Skeletal muscle satellite cell (primary cell): ENCODE data around the gene SLC43A1.
"Not testable (repeated sequence)": the region's sequence is repeated elsewhere in the genome, so short reads cannot be mapped to it uniquely, and the experiment has no call there.

ENCODE experiments used
- H3K27me3 ChIP-seq: 2 replicates; pipeline ENCODE4 v1.7.0; 2013; ENCODE audit warnings: low read length; ENCODE audit not compliant: control insufficient read depth, insufficient read depth
- H3K36me3 ChIP-seq: 2 replicates; pipeline ENCODE4 v1.7.0; 2013; ENCODE audit warnings: mild to moderate bottlenecking, control low read depth, low read length; ENCODE audit not compliant: insufficient read depth
- H3K4me1 ChIP-seq: 2 replicates; pipeline ENCODE4 v1.7.0; 2013; ENCODE audit warnings: low read length; ENCODE audit not compliant: control insufficient read depth, insufficient read depth
- H3K4me2 ChIP-seq: 2 replicates; pipeline ENCODE4 v1.7.0; 2013; ENCODE audit warnings: mild to moderate bottlenecking, low read length
- H3K4me3 ChIP-seq: 2 replicates; pipeline ENCODE4 v1.7.0; 2013; ENCODE audit warnings: low read length
- H3K9ac ChIP-seq: 2 replicates; pipeline ENCODE4 v1.7.0; 2013; ENCODE audit warnings: mild to moderate bottlenecking, low read depth, low read length, moderate library complexity
- H3K9me3 ChIP-seq: replicated peaks from 2 replicates; pipeline ENCODE4 v1.7.0; 2013; ENCODE audit warnings: mild to moderate bottlenecking, control low read depth, low read length

Gene SLC43A1

GRCh38 chr11:57545883-57546282 is 30.4 kb upstream of the SLC43A1 start:
- H3K27me3 ChIP-seq: peaks cover 16% of the 10 kb centered on the region
- H3K9me3 ChIP-seq: no peaks in the 10 kb centered on the region
- no peak overlapping the region for H3K4me2 ChIP-seq
- H3K4me1 ChIP-seq: no peaks in the 10 kb centered on the region
- no peak overlapping the region for H3K9ac ChIP-seq
- no peak overlapping the region for H3K4me3 ChIP-seq
- peaks cover 5% of the 10 kb centered on the region for H3K36me3 ChIP-seq

GRCh38 chr11:57544566-57544965 is 29.1 kb upstream of the SLC43A1 start:
- no peak overlapping the region for H3K4me2 ChIP-seq
- no peak overlapping the region for H3K9ac ChIP-seq
- no peak overlapping the region for H3K4me3 ChIP-seq
- H3K9me3 ChIP-seq: no peaks in the 10 kb centered on the region
- H3K4me1 ChIP-seq: no peaks in the 10 kb centered on the region
- H3K27me3 ChIP-seq: peaks cover 21% of the 10 kb centered on the region
- H3K36me3 ChIP-seq: peaks cover under 1% of the 10 kb centered on the region

- Histone ChIP-seq H3K9me3 (no peaks in the 10 kb centered on the region), H3K9ac (no peak overlapping the region), H3K4me3 (no peak overlapping the region), H3K4me2 (no peak overlapping the region), H3K36me3 (no peaks in the 10 kb centered on the region), H3K4me1 (no peaks in the 10 kb centered on the region), H3K27me3 (peaks cover 26% of the 10 kb centered on the region)
Measured at GRCh38 chr11:57543593-57543992, 28.1 kb upstream of the SLC43A1 start.

GRCh38 chr11:57542582-57542981 is 27.1 kb upstream of the SLC43A1 start:
- H3K36me3 ChIP-seq: no peaks in the 10 kb centered on the region
- no peak overlapping the region for H3K4me3 ChIP-seq
- no peaks in the 10 kb centered on the region for H3K9me3 ChIP-seq
- H3K9ac ChIP-seq: no peak overlapping the region
- no peaks in the 10 kb centered on the region for H3K4me1 ChIP-seq
- peaks cover 35% of the 10 kb centered on the region for H3K27me3 ChIP-seq
- no peak overlapping the region for H3K4me2 ChIP-seq

GRCh38 chr11:57541169-57541568 is 25.7 kb upstream of the SLC43A1 start:
- no peaks in the 10 kb centered on the region for H3K4me1 ChIP-seq
- no peaks in the 10 kb centered on the region for H3K9me3 ChIP-seq
- H3K4me3 ChIP-seq: no peak overlapping the region
- H3K9ac ChIP-seq: no peak overlapping the region
- peaks cover 46% of the 10 kb centered on the region for H3K27me3 ChIP-seq
- no peaks in the 10 kb centered on the region for H3K36me3 ChIP-seq
- no peak overlapping the region for H3K4me2 ChIP-seq

GRCh38 chr11:57539342-57539741 is 23.8 kb upstream of the SLC43A1 start:
- Histone ChIP-seq H3K36me3 (no peaks in the 10 kb centered on the region), H3K27me3 (peaks cover 58% of the 10 kb centered on the region), H3K4me1 (no peaks in the 10 kb centered on the region), H3K9ac (no peak overlapping the region), H3K4me3 (no peak overlapping the region), H3K9me3 (no peaks in the 10 kb centered on the region), H3K4me2 (no peak overlapping the region)

- no peaks in the 10 kb centered on the region for H3K9me3 ChIP-seq
- H3K9ac ChIP-seq: no peak within 1 kb of the TSS
- no peak within 1 kb of the TSS for H3K4me3 ChIP-seq
- H3K4me2 ChIP-seq: no peak within 1 kb of the TSS
- H3K36me3 ChIP-seq: no peaks in the 10 kb centered on the region
- peaks cover 42% of the 10 kb centered on the region for H3K27me3 ChIP-seq
- H3K4me1 ChIP-seq: no peaks in the 10 kb centered on the region
Measured at GRCh38 chr11:57536947-57537619, 21.6 kb upstream of the SLC43A1 start, which contains the start of gene SMTNL1. Gene SMTNL1, plus strand, starts transcription at chr11:57537595. Its CDS starts 5,048 bp downstream, at chr11:57542643.

- not testable (repeated sequence) for H3K9me3 ChIP-seq, H3K9ac ChIP-seq, H3K4me1 ChIP-seq, H3K36me3 ChIP-seq, H3K4me2 ChIP-seq, H3K4me3 ChIP-seq
- H3K27me3 ChIP-seq: peaks cover 36% of the 10 kb centered on the region
Measured at GRCh38 chr11:57534449-57534848, 18.9 kb upstream of the SLC43A1 start.

GRCh38 chr11:57530596-57531507 is 15.3 kb upstream of the SLC43A1 start, which contains the start of gene TIMM10:
Gene TIMM10, minus strand, starts transcription at chr11:57530754. Its CDS starts 565 bp downstream, at chr11:57530189.
- Histone ChIP-seq H3K27me3 (peaks cover 9% of the 10 kb centered on the region), H3K9ac (peak within 1 kb of the TSS; percentile 93), H3K9me3 (no peaks in the 10 kb centered on the region), H3K36me3 (peaks cover 8% of the 10 kb centered on the region), H3K4me1 (peaks cover 7% of the 10 kb centered on the region), H3K4me2 (peak within 1 kb of the TSS; percentile 89), H3K4me3 (peak within 1 kb of the TSS; percentile 90)

GRCh38 chr11:57530215-57530595 is 14.7 kb upstream of the SLC43A1 start:
- peak overlapping the region; percentile 89 for H3K4me2 ChIP-seq
- peaks cover 7% of the 10 kb centered on the region for H3K4me1 ChIP-seq
- H3K36me3 ChIP-seq: peaks cover 8% of the 10 kb centered on the region
- H3K9me3 ChIP-seq: no peaks in the 10 kb centered on the region
- H3K9ac ChIP-seq: peak overlapping the region; percentile 93
- peak overlapping the region; percentile 90 for H3K4me3 ChIP-seq
- peaks cover 2% of the 10 kb centered on the region for H3K27me3 ChIP-seq

GRCh38 chr11:57529012-57529411 is 13.5 kb upstream of the SLC43A1 start:
- H3K9me3 ChIP-seq: no peaks in the 10 kb centered on the region
- H3K27me3 ChIP-seq: no peaks in the 10 kb centered on the region
- H3K4me3 ChIP-seq: no peak overlapping the region
- peaks cover 7% of the 10 kb centered on the region for H3K4me1 ChIP-seq
- H3K4me2 ChIP-seq: peak overlapping the region; percentile 89
- H3K9ac ChIP-seq: no peak overlapping the region
- H3K36me3 ChIP-seq: peaks cover 8% of the 10 kb centered on the region
